Skeletal muscle satellite cell (primary cell): Measurements from ENCODE around the gene G6PC3.

Experiments
- H3K27me3 ChIP-seq: 2 replicates; pipeline ENCODE4 v1.7.0; 2013; ENCODE audit warnings: low read length; ENCODE audit not compliant: control insufficient read depth, insufficient read depth
- H3K36me3 ChIP-seq: 2 replicates; pipeline ENCODE4 v1.7.0; 2013; ENCODE audit warnings: mild to moderate bottlenecking, control low read depth, low read length; ENCODE audit not compliant: insufficient read depth
- H3K4me1 ChIP-seq: 2 replicates; pipeline ENCODE4 v1.7.0; 2013; ENCODE audit warnings: low read length; ENCODE audit not compliant: control insufficient read depth, insufficient read depth
- H3K4me2 ChIP-seq: 2 replicates; pipeline ENCODE4 v1.7.0; 2013; ENCODE audit warnings: mild to moderate bottlenecking, low read length
- H3K4me3 ChIP-seq: 2 replicates; pipeline ENCODE4 v1.7.0; 2013; ENCODE audit warnings: low read length
- H3K9ac ChIP-seq: 2 replicates; pipeline ENCODE4 v1.7.0; 2013; ENCODE audit warnings: mild to moderate bottlenecking, low read depth, low read length, moderate library complexity
- H3K9me3 ChIP-seq: replicated peaks from 2 replicates; pipeline ENCODE4 v1.7.0; 2013; ENCODE audit warnings: mild to moderate bottlenecking, control low read depth, low read length

The G6PC3 gene

DNA sequence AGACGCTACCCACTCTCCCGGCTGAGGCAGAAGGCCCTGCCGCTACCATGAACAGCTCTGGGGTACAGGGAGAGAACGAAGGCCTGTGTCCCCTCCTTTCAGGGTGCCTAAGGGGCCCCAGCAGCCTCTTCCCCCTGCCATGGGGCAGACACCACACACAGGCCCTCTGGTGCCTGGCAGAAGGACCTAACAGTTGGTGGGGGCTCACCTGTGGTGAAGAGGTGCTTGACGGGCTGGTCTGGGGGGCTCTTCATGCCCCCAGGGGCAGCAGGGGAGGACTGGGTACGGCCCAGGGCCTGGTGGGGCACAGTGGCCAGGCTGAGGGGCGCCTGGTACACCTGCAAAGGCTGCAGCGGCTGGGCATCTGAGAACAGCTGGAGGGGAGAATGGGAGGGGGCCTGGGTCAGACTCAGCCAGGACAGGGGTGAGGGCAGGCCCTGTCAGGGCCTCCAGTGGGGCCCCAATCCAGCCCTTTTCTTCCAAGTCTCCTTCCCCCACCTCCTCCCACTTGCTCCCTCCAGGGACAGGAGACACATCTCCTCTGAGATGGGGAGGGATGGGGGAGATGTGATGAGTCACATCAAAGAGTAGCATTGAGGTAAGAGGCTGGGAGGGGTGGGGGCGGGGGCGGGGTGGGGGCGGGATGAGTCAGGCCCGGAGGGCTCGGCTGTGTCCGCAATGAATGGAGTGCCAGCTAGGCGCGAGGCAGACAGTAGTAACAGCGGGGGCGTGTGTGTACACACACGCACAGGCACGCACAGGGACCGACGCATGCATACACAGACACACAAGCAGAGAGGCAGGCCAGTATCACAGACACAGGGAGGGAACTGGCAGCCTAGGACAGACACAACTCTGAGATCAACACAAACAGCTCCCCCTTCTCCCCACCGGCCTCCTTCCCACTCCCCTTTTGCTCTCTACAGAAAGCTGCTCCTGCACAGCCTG, 16.1 kb downstream of the G6PC3 start:
- Histone ChIP-seq H3K4me1 (peaks cover 27% of the 10 kb centered on the region), H3K4me2 (peak overlapping the region; percentile 66), H3K27me3 (no peaks in the 10 kb centered on the region), H3K36me3 (peaks cover 18% of the 10 kb centered on the region), H3K9ac (peak overlapping the region; percentile 61), H3K9me3 (no peaks in the 10 kb centered on the region), H3K4me3 (peak overlapping the region; percentile 48)

DNA sequence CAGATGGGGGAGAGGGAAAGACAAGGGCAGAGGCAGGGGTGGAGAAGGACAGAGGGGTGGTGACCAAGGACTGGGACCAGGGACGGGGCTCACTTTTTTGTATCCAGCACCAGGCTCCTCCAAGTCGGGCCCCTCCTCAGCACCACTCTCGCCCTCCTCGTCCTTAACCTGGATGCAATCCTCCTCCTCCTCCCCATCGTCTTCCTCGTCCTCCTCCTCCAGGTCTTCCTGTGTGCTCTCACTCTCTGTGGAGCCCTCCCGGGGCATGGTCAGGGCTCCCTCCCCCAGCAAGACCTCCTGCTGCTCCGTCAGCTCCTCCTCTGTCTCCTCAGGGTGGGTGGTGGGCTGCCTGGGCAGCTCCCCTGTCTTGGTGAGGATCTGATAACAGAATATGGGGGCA, 16.8 kb downstream of the G6PC3 start:
- H3K36me3 ChIP-seq, result peaks cover 11% of the 10 kb centered on the region
- H3K9ac ChIP-seq, result peak overlapping the region; percentile 61

DNA sequence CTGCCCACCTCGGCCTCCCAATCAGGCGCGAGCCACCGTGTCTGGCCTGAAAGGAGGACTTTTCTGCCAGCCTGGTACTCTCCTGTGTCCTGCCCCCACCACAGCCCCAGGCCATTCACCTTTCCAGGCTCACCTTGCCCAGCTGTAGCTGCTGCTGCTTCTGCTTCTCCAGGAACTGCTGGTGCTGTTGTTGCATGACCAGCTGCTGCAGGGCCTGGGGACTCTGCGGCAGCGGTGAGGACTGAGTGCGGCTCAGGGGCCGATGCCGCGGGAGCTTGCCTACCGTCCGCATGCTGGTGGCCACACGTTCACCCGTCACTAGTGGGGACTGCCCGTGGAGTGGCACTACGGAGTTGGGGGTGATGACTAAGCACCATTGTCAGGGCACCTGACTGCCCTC, 17.7 kb downstream of the G6PC3 start:
- Histone ChIP-seq H3K27me3 (no peaks in the 10 kb centered on the region), H3K9ac (no peak overlapping the region), H3K4me3 (no peak overlapping the region), H3K4me1 (peaks cover 18% of the 10 kb centered on the region), H3K9me3 (no peaks in the 10 kb centered on the region), H3K36me3 (peaks cover 7% of the 10 kb centered on the region), H3K4me2 (no peak overlapping the region)

More for the DNA sequence above, 16.8 kb downstream of the G6PC3 start:
- Histone ChIP-seq H3K27me3 (no peaks in the 10 kb centered on the region), H3K4me2 (peak overlapping the region; percentile 64), H3K9me3 (no peaks in the 10 kb centered on the region), H3K4me3 (peak overlapping the region; percentile 48), H3K4me1 (peaks cover 20% of the 10 kb centered on the region)

DNA sequence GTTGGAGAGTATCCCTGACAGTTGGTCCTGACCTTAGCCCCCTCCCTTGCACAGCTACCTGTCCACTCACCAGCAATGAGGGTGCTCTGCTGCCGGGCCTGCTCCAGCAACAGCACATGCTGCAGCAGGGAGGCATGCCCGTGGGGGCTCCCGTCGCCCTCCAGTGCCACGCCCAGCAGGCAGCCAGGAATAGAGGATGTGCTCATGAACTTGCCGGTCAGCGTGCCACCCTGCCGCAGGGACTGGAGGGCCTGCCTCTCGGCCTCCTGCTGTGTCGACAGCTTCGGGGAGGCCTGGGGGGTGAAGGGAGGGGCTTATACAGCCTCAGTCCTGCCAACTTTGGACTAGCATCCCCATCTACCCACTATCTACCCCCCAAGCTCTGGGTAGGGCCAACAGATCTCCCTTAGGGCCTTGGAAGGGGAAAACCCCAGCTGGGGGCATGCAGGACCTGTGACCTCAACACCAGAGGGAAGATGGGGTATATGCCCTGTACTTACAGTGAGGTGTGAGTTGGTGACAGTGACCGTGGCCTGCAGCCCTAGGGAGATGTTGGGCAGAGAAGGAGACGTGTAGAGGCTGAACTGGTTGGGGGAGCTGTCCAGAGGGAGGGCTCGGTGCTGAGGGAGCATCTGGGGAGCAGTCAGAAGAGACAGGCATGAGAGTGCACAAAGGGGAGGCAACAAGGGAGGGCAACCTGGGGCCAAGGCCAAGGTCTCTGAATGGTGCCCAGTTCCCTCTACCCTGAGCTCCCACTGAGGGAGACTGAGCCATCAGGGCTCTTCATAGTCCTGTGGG, 20.9 kb downstream of the G6PC3 start:
- H3K4me1 ChIP-seq, result peaks cover 36% of the 10 kb centered on the region
- H3K4me3 ChIP-seq, result no peak overlapping the region
- no peak overlapping the region for H3K9ac ChIP-seq
- H3K9me3 ChIP-seq, result no peaks in the 10 kb centered on the region
- no peaks in the 10 kb centered on the region for H3K27me3 ChIP-seq
- peaks cover 7% of the 10 kb centered on the region for H3K36me3 ChIP-seq
- no peak overlapping the region for H3K4me2 ChIP-seq

DNA sequence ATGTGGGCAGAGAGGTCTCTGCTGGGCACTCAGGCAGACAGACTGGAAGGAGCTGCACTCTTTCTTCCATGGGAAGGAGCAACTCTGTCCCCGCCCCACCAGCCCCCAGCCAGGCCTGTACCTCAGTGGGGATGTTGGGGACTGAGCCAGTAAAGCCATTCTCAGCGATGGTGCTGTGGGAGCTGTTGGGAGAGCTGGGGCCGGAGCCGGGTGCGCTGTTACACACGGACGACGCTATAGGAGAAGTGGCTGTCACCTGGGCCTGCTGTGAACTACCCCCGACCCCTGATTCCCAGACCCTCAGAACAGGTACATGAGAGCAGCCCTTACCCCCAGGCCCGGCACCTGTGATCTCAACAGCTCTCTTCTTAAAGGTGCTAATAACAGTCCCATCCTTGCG, 21.5 kb downstream of the G6PC3 start:
- peaks cover 7% of the 10 kb centered on the region for H3K36me3 ChIP-seq
- H3K4me3 ChIP-seq, result no peak overlapping the region
- no peaks in the 10 kb centered on the region for H3K27me3 ChIP-seq
- no peaks in the 10 kb centered on the region for H3K9me3 ChIP-seq
- peaks cover 39% of the 10 kb centered on the region for H3K4me1 ChIP-seq
- no peak overlapping the region for H3K9ac ChIP-seq
- H3K4me2 ChIP-seq, result no peak overlapping the region

DNA sequence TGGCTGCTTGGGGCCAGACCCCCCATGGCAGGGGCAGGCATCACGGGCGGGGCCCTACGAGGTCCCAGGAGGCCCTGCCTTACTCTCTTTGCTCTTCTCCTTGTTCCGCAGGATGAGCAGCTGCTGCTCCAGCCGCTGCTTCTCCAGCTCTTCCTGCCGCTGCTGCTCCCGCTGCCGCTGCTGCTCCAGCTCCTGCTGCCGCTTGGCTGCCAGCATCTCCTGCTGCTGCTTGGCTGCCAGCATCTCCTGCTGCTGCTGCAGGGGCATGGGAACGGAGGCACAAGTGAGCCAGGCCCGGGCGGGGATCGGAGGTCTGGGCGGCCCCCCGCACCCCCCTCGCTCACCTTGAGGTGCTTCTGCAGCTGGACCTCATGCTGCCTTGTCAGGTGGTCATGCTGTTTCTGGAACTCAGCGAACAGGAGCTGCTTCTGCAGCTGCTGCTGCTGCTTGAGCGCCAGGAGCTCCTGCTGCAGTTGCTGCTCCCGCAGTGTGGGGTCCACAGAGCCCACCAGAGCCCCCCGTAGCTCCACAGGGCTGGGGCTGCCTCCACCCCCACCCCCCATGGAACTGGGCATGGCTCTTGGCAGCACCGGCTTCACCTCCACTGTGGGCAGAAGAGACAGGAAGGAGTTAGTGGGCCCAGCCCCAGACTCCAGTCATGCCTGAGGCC, 22.8 kb downstream of the G6PC3 start:
- Histone ChIP-seq H3K4me1 (peaks cover 43% of the 10 kb centered on the region), H3K27me3 (no peaks in the 10 kb centered on the region), H3K36me3 (peaks cover 4% of the 10 kb centered on the region), H3K9ac (no peak overlapping the region), H3K4me3 (no peak overlapping the region), H3K4me2 (no peak overlapping the region), H3K9me3 (no peaks in the 10 kb centered on the region)

DNA sequence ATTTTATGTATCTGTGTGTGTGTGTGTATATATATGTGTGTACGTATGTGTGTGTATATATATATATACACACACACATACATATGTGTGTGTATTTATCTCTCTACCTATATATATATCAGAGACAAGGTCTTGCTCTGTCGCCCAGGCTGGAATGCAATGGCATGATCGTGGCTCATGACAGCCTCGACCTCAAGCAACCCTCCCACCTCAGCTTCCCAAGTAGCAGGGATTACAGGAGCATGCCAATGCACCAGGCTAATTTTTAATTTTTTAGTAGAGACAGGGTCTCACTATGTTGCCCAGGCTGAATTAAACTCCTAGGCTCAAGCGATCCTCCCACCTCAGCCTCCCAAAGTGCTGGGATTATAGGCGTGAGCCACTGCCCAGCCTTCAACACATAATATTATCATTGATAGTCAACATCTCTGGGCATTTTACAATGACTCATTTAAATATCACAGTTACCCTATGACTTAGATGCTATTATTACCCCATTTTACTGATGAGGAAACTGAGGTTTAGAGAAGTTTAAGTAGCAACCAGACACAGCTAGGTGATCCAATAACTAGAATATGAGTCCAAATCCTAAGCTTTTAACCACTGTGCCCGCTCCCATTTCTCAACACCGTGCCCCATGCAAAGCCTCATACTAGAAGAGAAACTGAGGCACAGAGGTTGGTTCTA, 24.3 kb downstream of the G6PC3 start:
- H3K27me3 ChIP-seq, result no peaks in the 10 kb centered on the region
- H3K4me2 ChIP-seq, result peak overlapping the region; percentile 93
- peak overlapping the region; percentile 19 for H3K4me3 ChIP-seq
- H3K36me3 ChIP-seq, result peaks cover 4% of the 10 kb centered on the region
- H3K9ac ChIP-seq, result peak overlapping the region; percentile 61
- H3K9me3 ChIP-seq, result no peaks in the 10 kb centered on the region
- H3K4me1 ChIP-seq, result peaks cover 43% of the 10 kb centered on the region

DNA sequence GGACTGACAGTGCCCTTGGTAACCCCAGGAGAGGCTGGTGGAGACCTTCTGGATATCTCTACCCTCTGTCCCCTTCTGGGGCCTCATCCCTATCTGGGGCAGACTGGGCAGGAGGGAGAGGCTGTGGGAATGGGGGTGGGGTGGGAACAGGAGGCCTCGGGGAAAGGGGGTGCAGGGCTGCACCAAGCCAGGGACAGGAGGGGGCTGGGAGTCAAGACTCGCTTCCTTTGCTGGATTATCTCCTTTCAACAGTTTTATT, 24.8 kb downstream of the G6PC3 start:
- Histone ChIP-seq H3K9ac (peak overlapping the region; percentile 61), H3K36me3 (peaks cover 4% of the 10 kb centered on the region), H3K4me1 (peaks cover 43% of the 10 kb centered on the region), H3K4me3 (peak overlapping the region; percentile 19), H3K9me3 (no peaks in the 10 kb centered on the region), H3K27me3 (no peaks in the 10 kb centered on the region), H3K4me2 (peak overlapping the region; percentile 93)

DNA sequence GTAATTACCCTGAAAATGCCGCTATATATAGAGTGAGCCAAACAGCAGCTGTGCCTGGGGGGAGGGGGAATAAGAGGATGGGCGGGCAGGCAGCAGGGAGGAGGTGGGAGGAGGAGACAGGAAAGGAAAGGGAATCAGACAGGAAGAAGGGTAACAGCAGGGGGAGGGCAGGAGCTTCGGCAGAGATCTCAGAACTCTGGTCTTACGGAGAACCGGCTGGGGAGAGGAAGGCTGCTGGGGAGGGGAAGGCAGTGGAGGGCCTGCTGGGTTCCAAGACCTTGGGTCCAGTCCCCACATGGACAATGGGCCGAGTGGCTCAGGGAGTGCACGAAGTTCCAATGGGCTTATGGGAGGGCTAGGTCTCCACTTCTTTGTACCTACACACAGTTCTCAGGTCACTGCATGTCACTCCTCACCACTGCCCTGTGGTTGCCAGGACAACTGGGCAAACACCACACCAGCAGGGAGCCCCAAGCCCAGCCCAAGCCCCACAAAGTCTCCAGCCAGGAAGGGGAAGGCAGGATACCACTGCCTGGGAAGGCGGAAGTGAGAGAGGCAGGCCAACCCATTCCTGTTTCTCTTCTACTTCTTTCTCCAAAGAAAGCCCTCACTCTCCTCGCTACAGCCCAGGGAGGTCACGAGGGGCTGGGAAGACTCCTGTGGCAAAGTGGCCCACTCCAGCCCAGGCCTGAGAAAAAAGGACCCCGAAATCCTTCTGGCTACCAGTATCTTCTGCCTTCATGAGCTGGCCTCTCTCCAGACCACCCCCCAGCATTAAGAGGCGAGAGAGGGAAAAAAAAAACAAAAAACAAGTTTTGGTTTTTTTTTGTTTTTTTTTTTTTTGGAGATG, 25.3 kb downstream of the G6PC3 start:
- peaks cover 4% of the 10 kb centered on the region for H3K36me3 ChIP-seq
- H3K4me3 ChIP-seq, result peak overlapping the region; percentile 63
- peaks cover 43% of the 10 kb centered on the region for H3K4me1 ChIP-seq
- H3K9me3 ChIP-seq, result no peaks in the 10 kb centered on the region
- peak overlapping the region; percentile 88 for H3K9ac ChIP-seq
- peak overlapping the region; percentile 93 for H3K4me2 ChIP-seq
- H3K27me3 ChIP-seq, result no peaks in the 10 kb centered on the region

DNA sequence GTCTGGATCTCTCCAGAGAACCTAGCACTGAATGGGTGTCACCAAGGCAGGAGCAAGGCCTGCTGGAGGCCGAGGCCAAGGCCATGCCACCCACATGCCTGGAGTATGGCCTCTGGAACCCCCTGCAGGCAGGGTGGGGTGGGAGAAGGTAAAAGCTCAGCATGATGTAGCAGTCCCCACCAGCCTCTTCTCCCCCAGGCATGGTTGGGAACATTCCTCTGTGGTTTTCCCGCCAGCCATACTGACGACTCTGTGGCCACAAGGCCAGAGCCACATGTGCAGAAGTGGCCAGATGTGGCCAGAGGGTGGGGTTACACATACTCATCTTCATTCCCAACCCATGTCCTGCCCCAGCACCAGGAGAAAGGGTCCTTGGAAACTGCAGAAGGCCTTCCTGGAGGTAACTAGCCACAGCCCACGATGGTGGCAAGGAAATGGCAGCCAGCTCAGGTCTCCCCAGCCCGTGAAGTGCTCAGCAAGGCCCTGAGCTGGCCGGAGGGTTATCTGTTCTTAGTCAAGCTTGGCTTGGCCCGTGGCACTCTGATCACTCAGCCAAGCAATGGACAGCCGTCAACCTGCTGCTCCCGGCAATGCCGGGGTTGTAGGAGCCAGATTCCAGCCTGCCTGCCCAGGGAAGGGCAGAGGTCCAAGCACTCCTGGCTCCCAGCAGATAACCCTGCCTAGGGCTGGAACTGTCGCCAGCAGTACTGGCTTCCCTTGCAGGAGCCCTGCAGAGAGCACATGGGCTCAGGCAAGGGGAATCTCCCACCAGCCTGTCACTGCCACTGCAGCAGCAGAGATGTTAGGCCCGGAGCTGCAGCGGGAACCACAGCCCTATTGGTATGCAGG, 26.8 kb downstream of the G6PC3 start:
- Histone ChIP-seq H3K4me1 (peaks cover 50% of the 10 kb centered on the region), H3K36me3 (peaks cover 4% of the 10 kb centered on the region)

More for the DNA sequence above, 26.8 kb downstream of the G6PC3 start:
- Histone ChIP-seq H3K4me2 (no peak overlapping the region), H3K27me3 (no peaks in the 10 kb centered on the region), H3K9me3 (no peaks in the 10 kb centered on the region), H3K9ac (peak overlapping the region; percentile 88), H3K4me3 (no peak overlapping the region)
